GM21723 (cell line): ENCODE data around the gene METTL15.
"Not testable (repeated sequence)": the region's sequence is repeated elsewhere in the genome, so short reads cannot be mapped to it uniquely, and the experiment has no call there.

Source experiments
- ATAC-seq: cut with Tn5 transposase; IDR thresholded peaks from one replicate; pipeline ENCODE4 v1.9.1; 2021; ENCODE audit warnings: mild to moderate bottlenecking, moderate library complexity; ENCODE audit not compliant: unreplicated experiment

METTL15 gene

DNA sequence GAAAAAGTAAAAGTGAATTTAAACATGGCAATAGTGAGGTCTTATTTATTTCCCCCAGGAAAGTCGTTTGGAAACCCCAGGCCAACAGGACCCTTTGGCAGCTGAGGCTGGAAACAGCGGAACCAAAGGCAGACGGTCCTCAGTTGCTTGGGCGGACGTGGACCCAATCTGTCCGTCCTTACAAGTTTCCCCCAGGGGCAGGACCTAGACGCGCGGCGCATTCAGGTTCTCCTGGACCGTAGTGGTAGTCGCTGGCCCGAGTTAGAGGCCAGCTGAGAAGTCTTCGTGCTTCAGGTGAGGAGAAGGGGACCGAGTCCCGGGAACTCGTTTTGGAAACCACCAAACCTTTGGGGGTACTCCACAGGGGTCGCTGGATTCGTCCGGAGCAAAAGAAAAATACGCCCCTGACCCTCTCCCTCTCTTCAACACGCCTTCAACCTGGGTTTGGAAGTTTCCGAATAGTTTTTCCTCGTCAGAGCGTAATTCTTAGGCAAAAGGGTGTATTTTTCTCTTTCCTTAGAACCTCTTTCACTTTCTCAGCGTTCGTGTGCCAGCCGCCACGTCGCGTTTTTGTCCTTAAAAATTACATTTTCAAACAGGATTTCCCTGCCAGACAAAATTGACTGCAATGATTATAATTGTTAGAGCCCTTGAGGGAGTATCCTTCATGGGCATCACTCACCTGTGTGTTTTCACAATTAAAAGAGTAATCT lies 2.1 kb downstream of the METTL15 start:
- peak; percentile 41 for ATAC-seq

GRCh38 chr11:28110821-28111200 lies 2.6 kb downstream of the METTL15 start:
- ATAC-seq, result no peak

GRCh38 chr11:28114116-28114515 lies 5.9 kb downstream of the METTL15 start:
- no peak for ATAC-seq

GRCh38 chr11:28114731-28115130 lies 6.5 kb downstream of the METTL15 start:
- ATAC-seq, result no peak

GRCh38 chr11:28117712-28118111 lies 9.5 kb downstream of the METTL15 start:
- no peak for ATAC-seq

GRCh38 chr11:28123151-28123581 lies 15.0 kb downstream of the METTL15 start:
- no peak for ATAC-seq

DNA sequence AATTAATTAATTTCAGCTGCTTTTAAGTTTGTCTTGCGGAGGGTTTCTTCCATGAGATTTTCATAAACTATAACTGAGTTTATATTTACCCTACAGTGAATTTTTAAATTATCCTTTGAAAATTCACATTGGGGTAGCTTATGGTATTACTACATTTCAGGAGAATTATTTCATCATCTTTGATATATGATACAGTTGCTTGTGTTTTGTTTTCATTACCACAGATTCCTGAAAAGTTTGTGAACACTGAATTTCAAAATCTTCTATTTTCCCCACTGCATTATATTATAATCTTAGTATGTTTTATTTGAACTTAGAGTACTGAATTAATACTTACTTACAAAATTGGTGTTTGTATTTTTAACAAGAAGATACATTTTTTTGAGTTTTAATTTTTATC lies 24.4 kb downstream of the METTL15 start:
- ATAC-seq, result no peak

- ATAC-seq, result no peak
Measured at GRCh38 chr11:28133146-28133545, 25.0 kb downstream of the METTL15 start.

- ATAC-seq, result not testable (repeated sequence)
Measured at GRCh38 chr11:28136157-28136556, 28.0 kb downstream of the METTL15 start.

DNA sequence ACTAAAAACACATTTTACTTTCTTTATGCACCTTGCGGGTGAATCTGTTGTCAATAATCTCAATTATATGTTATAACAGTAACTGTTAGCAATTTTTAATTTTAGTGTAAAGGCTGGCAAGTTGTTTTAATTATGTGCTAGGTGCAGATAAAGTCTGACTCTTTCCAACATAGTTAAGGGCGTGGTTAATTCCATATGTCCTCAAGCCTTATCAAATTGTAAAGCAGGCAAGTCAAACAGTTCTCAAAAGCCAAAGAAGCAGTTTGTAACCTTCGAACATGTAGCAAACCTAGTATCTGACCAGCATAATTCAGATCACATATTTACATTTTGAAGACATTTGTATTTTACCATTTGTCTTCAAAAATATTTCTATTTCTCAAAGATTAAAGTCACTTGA lies 29.2 kb downstream of the METTL15 start:
- ATAC-seq, result no peak

DNA sequence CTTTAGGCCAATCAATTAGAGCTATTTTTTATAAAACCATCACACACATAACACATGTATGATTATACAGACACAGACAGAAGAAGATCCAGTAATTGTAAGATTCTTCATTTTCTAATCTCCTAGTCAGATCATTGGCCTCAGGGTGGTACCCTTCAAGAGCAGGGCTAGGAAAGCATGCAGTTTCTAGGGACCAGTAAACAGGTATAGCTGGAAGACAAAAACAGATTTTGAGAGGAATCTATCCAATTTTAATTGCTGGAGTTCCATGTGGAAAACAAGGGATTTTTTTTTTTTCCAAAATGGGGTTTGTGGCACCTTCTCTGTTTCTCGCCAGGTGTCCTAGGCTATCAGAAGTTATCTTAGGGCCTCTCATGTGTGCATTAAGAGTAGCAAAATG lies 29.6 kb downstream of the METTL15 start:
- ATAC-seq, result no peak

- ATAC-seq, result no peak
Measured at GRCh38 chr11:28139841-28140415, 31.7 kb downstream of the METTL15 start.

- no peak for ATAC-seq
Measured at GRCh38 chr11:28140689-28141455, 32.7 kb downstream of the METTL15 start.

DNA sequence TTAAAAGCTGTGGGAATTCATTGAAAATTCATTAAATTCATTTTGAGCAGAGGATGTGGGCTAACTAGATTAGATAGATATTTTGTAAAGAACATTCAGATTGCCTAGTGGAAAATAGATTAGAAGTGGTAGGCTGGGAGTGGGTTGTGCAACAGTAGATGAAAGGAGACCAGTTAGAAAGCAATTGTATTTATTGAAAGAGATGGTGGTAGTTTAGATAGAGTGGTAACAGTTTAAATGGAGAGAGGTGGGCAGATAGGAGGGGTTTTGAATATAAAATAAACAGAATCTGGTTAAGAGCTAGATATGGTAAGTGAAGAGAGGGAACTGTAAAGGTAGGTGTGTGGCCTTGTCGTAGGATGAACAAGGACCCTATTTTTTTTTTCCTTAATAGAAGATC lies 34.5 kb downstream of the METTL15 start:
- ATAC-seq, result no peak

GRCh38 chr11:28144808-28145207 lies 36.6 kb downstream of the METTL15 start:
- no peak for ATAC-seq

DNA sequence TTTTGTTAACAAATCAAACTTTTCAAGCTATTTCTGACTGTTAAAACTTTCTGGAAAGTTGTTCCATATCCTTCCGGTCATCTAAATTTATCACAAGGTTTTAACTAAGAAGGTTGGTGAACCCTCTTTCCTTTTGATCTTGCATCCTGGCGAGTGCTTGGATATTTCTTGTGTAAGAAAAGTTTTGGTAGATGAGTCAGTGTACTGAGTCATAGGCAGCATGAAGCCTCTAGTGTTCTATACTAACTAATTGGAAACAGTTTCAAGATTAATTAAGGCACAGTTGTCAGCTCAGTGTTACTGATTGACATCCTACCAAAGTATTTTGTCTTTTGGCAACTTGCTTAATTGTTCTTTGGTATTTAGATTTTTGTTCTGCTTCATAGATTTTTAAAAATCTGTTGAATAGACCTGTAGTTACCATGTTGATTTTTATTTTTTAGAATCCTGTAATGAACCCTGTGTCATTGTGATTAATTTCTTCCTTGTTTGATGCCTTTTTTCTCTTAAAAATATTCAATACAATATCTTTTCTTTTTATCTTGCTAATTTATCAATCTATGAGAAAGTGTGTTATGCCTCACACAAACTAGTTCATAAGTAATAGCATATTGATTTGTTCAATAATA lies 38.0 kb downstream of the METTL15 start:
- ATAC-seq, result no peak

- ATAC-seq, result no peak
Measured at GRCh38 chr11:28152743-28153142, 44.6 kb downstream of the METTL15 start.

- no peak for ATAC-seq
Measured at GRCh38 chr11:28153586-28153985, 45.4 kb downstream of the METTL15 start.

GRCh38 chr11:28168718-28169117 lies 60.5 kb downstream of the METTL15 start:
- ATAC-seq, result no peak

DNA sequence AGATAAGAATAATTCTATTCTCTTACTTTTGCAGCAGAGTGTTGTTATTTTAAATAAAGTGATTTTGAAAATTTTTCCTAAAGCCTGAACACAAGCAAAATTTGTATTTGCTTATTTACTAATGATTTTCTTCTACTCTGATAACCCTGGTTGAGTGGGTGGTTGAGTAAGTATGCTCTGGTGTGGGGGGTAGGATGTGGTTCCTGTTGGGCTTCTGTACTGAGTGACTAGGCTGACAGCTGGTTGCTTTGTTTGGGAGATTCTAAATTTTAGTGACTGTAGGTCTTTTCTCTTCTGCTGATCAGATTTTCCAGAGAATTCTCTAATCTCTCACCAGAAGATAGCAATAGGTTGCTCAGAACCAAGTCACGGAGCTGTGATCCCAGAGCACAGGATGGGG lies 61.6 kb downstream of the METTL15 start:
- no peak for ATAC-seq

GRCh38 chr11:28170759-28171158 lies 62.6 kb downstream of the METTL15 start:
- ATAC-seq, result no peak

DNA sequence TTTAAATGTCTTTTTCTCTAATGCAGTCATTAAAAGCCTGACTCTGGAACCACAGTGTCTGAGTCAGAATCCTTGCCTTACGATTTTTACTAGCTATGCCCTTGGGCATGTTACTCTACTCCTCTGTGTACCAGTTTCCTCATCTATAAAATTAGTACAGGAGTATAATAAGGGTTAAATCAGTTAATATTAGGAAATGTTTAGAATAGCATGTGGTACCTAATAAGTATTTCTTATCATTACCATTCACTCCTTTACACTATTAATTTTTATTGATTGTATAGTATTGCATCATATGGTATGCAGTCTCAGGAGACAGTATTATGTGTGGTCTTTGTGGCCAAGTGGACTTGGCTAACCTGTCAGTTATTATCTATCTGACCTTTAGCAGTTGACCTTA lies 68.2 kb downstream of the METTL15 start:
- ATAC-seq, result no peak
